HG03060 (cell line): ENCODE measurements around the gene MICAL2.

Experiments used
- ATAC-seq: cut with Tn5 transposase; IDR thresholded peaks from one replicate; pipeline ENCODE4 v1.9.1; 2021; ENCODE audit warnings: low read depth, moderate number of reproducible peaks; ENCODE audit not compliant: unreplicated experiment

MICAL2 gene

GRCh38 chr11:12200279-12200990 is 90.0 kb downstream of the MICAL2 start:
- no peak for ATAC-seq

DNA sequence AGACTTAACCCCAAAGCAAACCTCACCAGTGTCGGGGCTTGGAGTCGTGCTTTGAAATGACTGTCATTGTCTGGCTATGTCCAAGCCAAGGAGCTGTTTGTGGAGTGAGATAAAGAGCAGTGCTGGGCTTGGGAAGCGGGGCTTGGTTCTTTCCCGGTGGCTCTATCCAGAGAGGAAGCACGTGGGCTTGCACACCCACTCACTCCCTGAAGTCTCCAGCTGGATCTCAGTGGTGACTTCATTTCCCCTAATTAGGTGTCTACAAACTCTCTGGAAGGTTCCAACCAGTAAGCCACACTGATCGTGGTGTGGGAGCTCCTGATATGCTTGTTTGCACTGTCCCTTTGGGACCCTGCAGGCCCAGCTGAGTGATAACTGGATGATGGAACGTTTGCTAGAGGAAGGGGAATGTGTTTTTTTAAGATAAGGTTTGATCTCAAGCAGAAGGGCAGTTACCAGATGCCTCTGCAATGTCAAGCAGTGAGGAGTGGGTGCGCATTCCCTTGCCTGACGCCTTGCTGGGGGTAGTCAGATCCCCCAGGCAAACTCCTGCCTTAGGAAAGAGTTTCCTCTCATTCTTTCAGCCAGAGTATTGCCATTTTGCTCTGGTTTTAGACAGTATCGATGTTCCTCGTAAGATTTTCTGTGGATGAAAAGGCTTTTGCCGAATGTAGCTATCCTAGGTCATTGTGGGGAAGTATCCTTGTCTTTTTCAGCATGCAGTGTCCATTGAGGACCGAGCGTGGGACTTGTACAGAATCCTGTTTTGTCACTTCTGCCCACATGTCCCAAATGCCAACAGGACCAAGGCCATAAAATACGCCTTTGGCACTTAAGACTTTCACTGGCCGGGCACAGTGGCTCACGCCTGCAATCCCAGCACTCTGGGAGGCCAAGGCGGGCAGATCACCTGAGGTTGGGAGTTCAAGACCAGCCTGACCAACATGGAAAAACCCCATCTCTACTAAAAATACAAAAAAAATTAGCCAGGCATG is 90.9 kb downstream of the MICAL2 start:
- ATAC-seq, result no peak

GRCh38 chr11:12202661-12203310 is 92.4 kb downstream of the MICAL2 start:
- no peak for ATAC-seq

DNA sequence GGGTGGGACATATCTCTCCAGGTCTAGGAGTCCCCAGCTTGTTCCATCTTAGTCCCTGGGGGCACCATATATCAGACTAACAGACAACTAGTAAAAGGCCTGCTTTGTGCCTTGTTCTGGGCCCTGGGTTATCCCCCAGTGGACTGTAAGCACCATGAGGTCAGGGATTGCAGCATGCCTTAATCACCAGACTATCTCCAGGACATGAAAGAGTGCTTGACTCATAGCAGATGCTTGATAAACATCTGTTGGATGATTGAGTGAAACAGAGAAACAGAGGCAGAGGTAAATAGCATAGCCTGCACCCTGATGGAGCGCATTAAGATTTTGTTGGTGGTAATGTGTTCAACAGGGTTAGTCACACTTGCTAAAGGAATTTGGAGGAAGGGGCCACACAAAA is 94.1 kb downstream of the MICAL2 start:
- ATAC-seq, result no peak

DNA sequence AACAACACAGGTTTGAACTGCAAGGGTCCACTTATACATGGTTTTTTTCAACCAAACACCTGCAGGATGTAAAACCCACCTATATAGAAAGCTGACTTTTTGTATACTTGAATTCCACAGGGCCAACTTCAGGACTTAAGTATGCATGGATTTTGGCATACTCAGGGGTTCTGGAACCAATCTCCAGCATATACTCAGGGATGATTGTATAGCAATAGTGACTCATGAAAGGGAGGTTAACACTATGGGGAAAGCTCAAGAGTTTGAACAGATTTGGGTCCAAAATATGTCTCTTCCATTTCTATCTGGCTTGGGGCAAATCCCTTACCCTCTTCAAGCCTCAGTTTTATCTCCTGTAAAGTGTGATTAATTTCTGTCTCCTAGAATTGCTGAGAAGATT is 94.9 kb downstream of the MICAL2 start:
- ATAC-seq, result no peak

GRCh38 chr11:12206529-12206928 is 96.1 kb downstream of the MICAL2 start:
- no peak for ATAC-seq

DNA sequence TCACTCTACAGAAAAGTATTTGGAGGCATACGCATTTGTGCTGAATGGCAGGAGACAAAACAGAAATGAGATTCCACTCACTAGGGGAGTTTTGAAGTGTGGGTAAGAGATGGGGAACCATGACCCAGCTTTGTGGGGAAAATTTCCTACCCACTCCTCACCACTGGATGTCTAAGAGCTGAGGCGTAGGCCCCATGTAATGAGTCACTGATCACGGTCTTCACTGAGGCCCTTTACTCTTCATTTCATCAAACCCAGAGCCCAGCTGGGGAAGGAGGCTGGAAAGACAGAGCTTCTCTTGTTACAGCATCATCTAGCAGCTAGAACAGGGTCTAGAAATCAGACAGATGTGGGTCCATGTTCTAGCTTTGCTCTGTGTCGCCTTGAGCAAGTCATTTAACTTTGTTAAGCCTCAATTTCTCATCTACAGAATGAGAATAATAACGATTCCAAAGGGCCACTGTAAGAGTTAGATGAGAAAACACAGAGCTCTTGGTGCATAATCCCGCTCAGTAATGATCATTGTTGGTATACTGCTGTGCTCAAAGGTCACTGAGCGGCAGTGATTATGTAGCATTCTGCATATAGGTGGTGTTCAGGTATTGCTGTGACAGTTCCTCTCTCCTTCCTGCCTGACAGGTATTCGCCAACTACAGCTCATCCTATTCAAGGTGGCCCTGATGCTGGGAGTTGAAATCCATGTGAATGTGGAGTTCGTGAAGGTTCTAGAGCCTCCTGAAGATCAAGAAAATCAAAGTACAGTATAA is 97.2 kb downstream of the MICAL2 start:
- ATAC-seq, result no peak

DNA sequence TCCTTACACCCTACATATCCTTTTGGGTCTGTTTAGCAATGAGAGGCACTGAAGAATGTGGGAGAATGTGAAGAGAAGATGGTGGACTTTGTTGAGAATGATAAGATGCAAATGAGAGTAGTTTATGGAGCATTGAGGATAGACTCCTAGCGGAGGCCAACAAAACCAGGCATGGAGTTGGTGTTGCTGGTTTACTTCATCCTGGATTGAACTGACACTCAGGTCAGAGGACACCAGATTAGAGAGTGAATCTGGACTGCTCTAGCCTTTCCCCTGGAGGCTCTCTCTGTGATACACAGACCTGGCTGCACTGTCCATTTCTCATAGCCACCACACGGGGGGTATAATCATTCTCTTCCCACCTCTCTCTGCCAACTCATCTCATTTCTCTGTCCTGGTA is 98.7 kb downstream of the MICAL2 start:
- no peak for ATAC-seq

DNA sequence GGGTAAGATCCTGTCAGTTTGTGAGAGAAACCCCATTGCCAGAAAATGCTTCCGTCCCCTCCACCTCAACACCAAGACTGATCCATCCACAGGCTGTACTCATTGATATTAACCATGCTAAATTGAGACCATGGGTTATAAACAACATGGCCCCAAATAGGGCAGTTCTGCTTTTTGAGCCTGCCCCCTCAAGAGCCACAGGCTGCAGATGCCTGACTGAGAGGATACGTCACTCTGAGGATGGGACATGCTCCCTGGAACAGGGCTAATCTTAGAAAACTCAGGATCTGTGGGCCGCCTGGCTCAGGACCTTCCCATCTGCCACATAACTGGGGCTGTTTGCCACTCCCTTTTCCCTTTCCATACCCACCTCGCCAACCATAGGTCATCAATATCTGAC is 99.8 kb downstream of the MICAL2 start:
- no peak for ATAC-seq

- no peak for ATAC-seq
These were observed 101.1 kb downstream of the MICAL2 start for GRCh38 chr11:12211331-12212065.

GRCh38 chr11:12212174-12212820 is 101.9 kb downstream of the MICAL2 start:
- no peak for ATAC-seq

GRCh38 chr11:12212821-12213185 is 102.4 kb downstream of the MICAL2 start:
- ATAC-seq, result no peak

DNA sequence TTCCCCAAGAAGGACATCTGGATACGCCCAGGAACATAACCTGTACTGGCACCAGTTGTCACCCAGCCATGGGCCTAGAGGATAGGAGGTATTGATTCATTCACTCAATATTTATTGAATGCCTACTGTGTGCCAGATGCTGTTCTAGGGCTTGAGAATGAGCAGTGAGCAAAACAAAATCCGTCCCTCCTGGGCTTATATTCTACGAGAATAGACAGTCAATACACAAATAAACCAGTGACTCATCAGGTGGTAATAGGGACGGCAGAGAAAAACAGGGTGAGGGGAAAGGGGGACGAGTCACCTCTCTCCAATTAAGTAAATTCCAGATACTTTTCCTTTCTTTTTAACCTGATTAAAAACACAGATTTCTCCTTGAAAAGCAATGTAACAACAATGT is 103.5 kb downstream of the MICAL2 start:
- no peak for ATAC-seq

- ATAC-seq, result no peak
These were observed 104.4 kb downstream of the MICAL2 start for GRCh38 chr11:12214751-12215150.

GRCh38 chr11:12215181-12215593 is 104.8 kb downstream of the MICAL2 start:
- ATAC-seq, result no peak

DNA sequence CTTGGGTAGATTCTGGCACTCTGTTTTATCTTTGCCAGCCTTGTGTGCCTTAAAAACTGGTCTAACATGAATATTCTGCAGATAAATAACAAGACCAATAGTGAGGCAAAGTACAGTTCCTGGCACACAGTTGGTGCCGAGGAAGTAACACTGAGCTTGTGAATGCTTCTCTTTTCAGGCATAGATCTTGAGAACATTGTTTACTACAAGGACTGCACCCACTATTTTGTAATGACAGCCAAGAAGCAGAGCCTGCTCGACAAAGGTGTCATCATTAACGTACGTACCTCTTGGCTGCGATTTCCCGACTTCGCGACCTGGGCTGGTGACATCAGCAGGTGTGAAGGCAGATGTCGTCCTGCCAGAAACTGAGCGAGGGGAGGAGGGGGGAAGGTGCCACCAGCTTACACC is 105.7 kb downstream of the MICAL2 start:
- no peak for ATAC-seq

DNA sequence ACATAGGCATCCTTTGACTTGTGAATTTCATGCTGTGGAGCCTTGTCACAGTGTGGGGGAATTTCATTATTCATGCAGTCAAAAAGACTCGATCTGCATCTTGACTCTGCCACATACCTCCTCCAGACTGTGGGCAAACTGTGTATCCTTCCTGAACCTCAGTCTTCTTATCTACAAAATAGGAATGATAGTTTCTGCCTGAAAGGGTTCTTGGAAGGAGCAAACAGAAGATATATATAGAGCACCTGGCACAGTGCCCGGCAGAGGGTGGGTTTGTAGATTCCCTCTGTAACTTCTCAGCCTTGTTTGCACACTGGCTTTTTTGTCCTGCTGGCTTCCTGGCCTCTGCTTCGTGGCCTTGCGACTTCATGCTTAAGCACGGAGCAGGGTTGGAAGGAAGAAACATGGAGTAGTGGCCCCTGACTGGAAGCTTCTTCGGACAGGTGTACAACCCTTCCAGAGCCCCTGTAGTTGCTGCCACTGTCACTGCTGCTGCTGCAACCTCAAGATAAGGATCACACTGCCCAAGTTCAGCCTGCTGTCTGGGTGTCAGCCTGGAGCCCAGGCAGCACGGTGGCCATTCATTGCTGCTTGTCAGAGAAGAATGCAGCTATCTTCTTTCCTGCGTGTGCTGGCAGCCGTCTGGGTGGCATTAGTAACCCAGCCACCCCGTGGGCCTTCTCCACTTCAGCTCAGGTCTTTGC is 106.4 kb downstream of the MICAL2 start:
- ATAC-seq, result no peak

- no peak for ATAC-seq
These were observed 107.5 kb downstream of the MICAL2 start for GRCh38 chr11:12217879-12218278.

DNA sequence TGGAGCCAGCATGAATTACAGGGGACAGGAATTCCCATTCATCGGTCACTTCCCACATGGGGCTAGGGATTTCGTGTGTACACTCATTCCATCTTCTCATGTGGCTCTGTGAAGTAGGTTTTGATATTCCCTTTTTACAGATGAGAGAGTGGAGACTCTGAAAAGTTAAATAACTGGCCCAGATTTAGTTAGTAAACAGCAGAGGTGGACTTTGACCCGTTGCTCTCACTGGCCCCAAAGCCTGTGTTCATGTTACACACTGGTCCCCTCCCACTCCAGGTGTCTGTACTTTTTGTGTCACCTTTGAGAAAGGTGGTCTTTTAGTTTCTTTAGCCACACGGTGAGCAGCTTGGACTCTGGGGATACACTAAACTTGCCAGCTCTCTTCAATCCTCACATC is 108.5 kb downstream of the MICAL2 start:
- ATAC-seq, result no peak
